Thyroid gland (tissue), 4 donors: Measurements from ENCODE around the gene TNFSF9. TPM values are rescaled to one million over a fixed set of nuclear protein-coding genes. Genes with fewer than 3 reads are reported as not detected.
"Not testable (repeated sequence)": the region's sequence is repeated elsewhere in the genome, so short reads cannot be mapped to it uniquely, and the experiment has no call there.

Experiments
- DNase-seq, 2 donors: peaks; one replicate each; pipeline ENCODE4 v3.0.0-alpha.2; 2019
- H3K27ac ChIP-seq, 3 donors: fragments of 200-600 bp; sonication (generic); 1 replicate in 2 of 3; 2 replicates in 1 of 3; pipeline ENCODE4 v1.5.1; 2016 to 2019; ENCODE audit warnings: mild to moderate bottlenecking in 1 of 3, moderate library complexity in 1 of 3
- H3K27me3 ChIP-seq: fragments of 200-600 bp; sonication (generic); one replicate; pipeline ENCODE4 v1.5.1; 2019
- H3K36me3 ChIP-seq, 2 donors: fragments of 200-600 bp; sonication (generic); one replicate each; pipeline ENCODE4 v1.5.1; 2016 to 2019
- H3K4me1 ChIP-seq, 2 donors: fragments of 200-600 bp; sonication (generic); one replicate each; pipeline ENCODE4 v1.5.1; 2017 to 2019
- H3K4me3 ChIP-seq, 3 donors: fragments of 200-600 bp; sonication (generic); replicated peaks in 1 of 3; 1 replicate in 2 of 3; 2 replicates in 1 of 3; pipeline ENCODE4 v1.5.1; 2016; ENCODE audit warnings: mild to moderate bottlenecking in 1 of 3
- H3K9me3 ChIP-seq: fragments of 200-600 bp; sonication (generic); one replicate; pipeline ENCODE4 v1.5.1; 2017
- POLR2A ChIP-seq, 2 donors: fragments of 450-650 bp; IDR thresholded peaks; one replicate each; pipeline ENCODE4 v1.6.1; 2017; ENCODE audit warnings: antibody characterized with exemption in 2 of 2, mild to moderate bottlenecking in 2 of 2, moderate library complexity in 1 of 2
- WGBS, 2 donors: methylation state at CpG; one replicate each; pipeline ENCODE4 v1.1.5; 2017; 5-methylcytosine and 5-hydroxymethylcytosine counted together
- intact Hi-C: fragments of 100-400 bp; cut with DNase I; formaldehyde crosslinking; loops from one replicate; pipeline ENCODE4 v1.15.1; 2023
- total RNA-seq, 4 donors: library from RNA; depleted of rRNA; stranded (reverse); fragments of >200 nt; gene quantifications; one replicate each; pipeline ENCODE4 v1.2.3, GENCODE V29; 2016
- TF ChIP-seq, protein P1 (sequence below), 6 experiments: fragments of 200-600 bp in 3 of 6; fragments of 450-650 bp in 3 of 6; sonication (generic) in 3 of 6; IDR thresholded peaks; one replicate each; pipeline ENCODE4 v1.5.1; 2016 to 2019; ENCODE audit warnings: antibody characterized with exemption in 6 of 6, mild to moderate bottlenecking in 2 of 6, inconsistent platforms in 1 of 6, moderate library complexity in 1 of 6

The TNFSF9 gene
- total RNA-seq, 4 donors from 2014 or later, result 0.45 to 0.54 TPM; not detected in 2

DNA sequence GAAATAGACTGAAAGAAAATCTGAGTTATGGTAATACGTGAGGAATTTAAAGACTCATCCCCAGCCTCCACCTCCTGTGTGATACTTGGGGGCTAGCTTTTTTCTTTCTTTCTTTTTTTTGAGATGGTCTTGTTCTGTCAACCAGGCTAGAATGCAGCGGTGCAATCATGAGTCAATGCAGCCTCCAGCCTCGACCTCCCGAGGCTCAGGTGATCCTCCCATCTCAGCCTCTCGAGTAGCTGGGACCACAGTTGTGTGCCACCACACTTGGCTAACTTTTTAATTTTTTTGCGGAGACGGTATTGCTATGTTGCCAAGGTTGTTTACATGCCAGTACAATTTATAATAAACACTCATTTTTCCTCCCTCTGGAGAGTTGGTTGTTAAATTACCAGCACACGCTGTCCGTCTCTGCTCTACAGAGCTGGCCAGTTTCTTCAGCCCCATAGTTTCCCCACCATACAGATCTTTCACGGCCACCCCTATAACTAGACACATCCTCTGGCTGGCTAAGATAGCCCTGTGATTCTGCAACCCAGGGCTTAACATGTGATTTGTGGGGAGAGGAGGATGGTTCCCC, 4.8 kb downstream of the TNFSF9 start:
- Histone ChIP-seq H3K36me3 (no peaks in the 10 kb centered on the region), H3K27me3 (peaks cover 15% of the 10 kb centered on the region), H3K4me3 (no peak overlapping the region), H3K9me3 (no peaks in the 10 kb centered on the region), H3K27ac (no peak overlapping the region), H3K4me1 (peaks cover 5 to 13% of the 10 kb centered on the region in 2 donors)
- no peak for TF ChIP-seq POLR2A (IDR thresholded peaks at IDR 0.05)
- TF ChIP-seq, protein P1, sequence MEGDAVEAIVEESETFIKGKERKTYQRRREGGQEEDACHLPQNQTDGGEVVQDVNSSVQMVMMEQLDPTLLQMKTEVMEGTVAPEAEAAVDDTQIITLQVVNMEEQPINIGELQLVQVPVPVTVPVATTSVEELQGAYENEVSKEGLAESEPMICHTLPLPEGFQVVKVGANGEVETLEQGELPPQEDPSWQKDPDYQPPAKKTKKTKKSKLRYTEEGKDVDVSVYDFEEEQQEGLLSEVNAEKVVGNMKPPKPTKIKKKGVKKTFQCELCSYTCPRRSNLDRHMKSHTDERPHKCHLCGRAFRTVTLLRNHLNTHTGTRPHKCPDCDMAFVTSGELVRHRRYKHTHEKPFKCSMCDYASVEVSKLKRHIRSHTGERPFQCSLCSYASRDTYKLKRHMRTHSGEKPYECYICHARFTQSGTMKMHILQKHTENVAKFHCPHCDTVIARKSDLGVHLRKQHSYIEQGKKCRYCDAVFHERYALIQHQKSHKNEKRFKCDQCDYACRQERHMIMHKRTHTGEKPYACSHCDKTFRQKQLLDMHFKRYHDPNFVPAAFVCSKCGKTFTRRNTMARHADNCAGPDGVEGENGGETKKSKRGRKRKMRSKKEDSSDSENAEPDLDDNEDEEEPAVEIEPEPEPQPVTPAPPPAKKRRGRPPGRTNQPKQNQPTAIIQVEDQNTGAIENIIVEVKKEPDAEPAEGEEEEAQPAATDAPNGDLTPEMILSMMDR (IDR thresholded peaks at IDR 0.05), result no peak
- 96% methylated on average over 10 of the region's 10 CpGs for WGBS, 2 donors
- intact Hi-C loops, result no loop called here
- no peak for DNase-seq

DNA sequence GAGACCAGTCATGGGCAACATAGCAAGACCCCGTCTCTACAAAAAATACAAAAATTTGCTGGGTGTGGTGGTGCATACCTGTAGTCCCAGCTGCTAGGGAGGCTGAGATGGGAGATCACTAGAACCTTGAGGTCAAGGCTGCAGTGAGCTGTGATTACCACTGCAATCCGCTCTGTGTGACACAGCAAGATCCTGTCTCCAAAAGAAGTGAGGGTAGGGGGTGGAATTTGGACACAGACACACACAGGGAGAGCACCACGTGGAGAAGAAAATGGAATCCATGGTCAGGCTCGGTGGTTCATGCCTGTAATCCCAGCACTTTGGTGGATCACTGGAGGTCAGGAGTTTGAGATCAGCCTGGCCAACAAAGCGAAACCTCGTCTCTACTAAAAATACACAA, 8.7 kb downstream of the TNFSF9 start:
- no peaks in the 10 kb centered on the region for H3K9me3 ChIP-seq
- TF ChIP-seq, protein P1 (IDR thresholded peaks at IDR 0.05), result no peak
- TF ChIP-seq POLR2A (IDR thresholded peaks at IDR 0.05), result no peak
- intact Hi-C loops, result no loop called here
- H3K36me3 ChIP-seq, result no peaks in the 10 kb centered on the region
- H3K4me1 ChIP-seq, result no peaks in the 10 kb centered on the region
- no peaks in the 10 kb centered on the region for H3K27me3 ChIP-seq
- DNase-seq, result no peak
- H3K27ac ChIP-seq, result no peak overlapping the region
- WGBS, 2 donors, result 83 to 84% methylated on average over 6 of the region's 6 CpGs
- H3K4me3 ChIP-seq, result no peak overlapping the region

DNA sequence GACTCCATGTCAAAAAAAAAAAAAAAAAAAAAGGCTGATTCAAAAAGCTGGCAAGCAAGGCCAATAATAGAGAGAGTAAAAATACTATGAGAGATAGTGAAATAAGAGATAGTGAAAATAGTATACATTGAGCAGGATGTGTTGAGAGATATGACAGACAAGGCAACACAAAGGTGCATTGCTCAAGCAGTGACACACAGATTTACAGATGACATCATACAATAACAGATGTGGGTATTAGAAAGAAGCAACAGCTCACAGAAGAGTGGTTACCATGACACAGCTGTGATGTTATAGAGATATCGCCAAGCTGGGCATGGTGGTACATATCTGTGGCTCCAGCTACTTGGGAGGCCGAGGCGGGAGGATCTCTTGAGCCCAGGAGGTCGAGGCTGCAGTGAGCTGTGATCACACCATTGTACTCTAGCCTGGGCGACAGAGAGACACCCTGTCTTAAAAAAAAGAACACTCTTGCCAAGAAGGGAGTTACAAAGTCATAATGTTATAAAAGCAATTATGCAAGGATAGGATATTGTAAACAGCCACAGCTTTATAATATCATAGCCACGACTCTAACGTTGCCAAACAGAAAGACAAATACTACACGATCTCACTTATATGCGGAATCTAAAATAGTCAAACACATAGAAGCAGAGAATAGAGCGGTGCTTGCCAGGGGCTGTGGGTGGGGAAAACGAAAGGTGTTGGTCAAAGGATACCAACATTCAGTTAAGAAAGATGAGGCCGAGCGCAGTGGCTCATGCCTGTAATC, 10.3 kb downstream of the TNFSF9 start:
- Histone ChIP-seq H3K36me3 (no peaks in the 10 kb centered on the region), H3K27me3 (no peaks in the 10 kb centered on the region), H3K4me3 (no peak overlapping the region), H3K4me1 (no peaks in the 10 kb centered on the region), H3K9me3 (no peaks in the 10 kb centered on the region), H3K27ac (no peak overlapping the region)
- DNase-seq, result no peak
- intact Hi-C loops, result no loop called here
- 81 to 82% methylated on average over 13 of the region's 13 CpGs for WGBS, 2 donors
- no peak for TF ChIP-seq POLR2A (IDR thresholded peaks at IDR 0.05)
- TF ChIP-seq, protein P1 (IDR thresholded peaks at IDR 0.05), result no peak

DNA sequence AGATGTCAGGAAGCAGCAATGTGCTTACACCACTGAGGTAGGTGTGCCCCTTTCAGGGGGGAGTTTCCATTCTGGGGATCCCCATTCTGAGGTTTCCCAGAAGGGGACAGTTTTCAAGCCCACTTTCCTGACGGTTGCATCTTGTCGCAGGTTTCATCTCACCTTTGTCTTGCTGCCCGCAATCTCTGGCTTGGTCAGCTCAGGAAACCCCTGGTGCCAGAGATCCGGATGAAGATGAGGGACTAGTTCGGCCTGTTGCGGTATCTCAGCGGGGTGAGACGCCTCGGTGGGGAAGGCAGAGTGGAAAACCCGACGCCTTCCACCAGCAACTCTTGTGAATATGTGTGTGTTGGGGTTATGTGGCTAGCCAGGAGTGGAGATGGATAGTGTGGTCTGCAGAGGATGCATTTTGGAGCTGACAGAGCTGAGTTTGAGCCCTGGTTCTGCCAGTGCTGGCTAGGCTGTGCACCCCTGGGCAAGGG, 13.1 kb downstream of the TNFSF9 start:
- Histone ChIP-seq H3K27ac (no peak overlapping the region), H3K4me3 (no peak overlapping the region), H3K4me1 (no peaks in the 10 kb centered on the region), H3K36me3 (no peaks in the 10 kb centered on the region), H3K27me3 (no peaks in the 10 kb centered on the region), H3K9me3 (no peaks in the 10 kb centered on the region)
- DNase-seq, result no peak
- intact Hi-C loops, result no loop called here
- WGBS, 2 donors, result 67 to 74% methylated on average over 11 of the region's 11 CpGs
- TF ChIP-seq POLR2A (IDR thresholded peaks at IDR 0.05), result no peak
- TF ChIP-seq, protein P1 (IDR thresholded peaks at IDR 0.05), result no peak

DNA sequence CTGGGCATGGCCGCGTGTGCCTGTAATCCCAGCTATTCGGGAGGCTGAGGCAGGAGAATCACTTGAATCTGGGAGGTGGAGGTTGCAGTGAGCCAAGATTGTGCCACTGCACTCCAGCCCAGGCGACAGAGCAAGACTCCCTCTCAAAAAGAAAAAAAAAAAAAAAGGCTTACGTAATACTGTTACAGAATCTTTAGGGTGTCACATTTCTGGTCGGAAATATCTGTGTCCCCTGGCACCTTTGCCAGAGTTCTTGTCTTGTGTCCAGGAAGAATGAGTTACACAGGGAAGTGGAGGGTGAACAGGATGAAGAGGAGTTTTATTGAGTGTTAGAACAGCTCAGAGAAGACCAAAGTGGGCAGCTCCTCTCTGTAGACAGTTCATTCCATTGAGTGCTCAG, 19.9 kb downstream of the TNFSF9 start:
- H3K27me3 ChIP-seq, H3K4me1 ChIP-seq, H3K36me3 ChIP-seq, H3K27ac ChIP-seq, DNase-seq, intact Hi-C loops, H3K4me3 ChIP-seq, H3K9me3 ChIP-seq: not testable (repeated sequence)
- WGBS, 2 donors, result 86 to 90% methylated on average over 6 of the region's 6 CpGs
